Prostate gland (tissue), 2 donors: Measurements from ENCODE around the gene SARM1. TPM values are rescaled to one million over a fixed set of nuclear protein-coding genes. Genes with fewer than 3 reads are reported as not detected.

ENCODE experiments used
- DNase-seq: peaks from one replicate; pipeline ENCODE4 v3.0.0-alpha.2; 2019; ENCODE audit warnings: low spot score
- H3K27ac ChIP-seq, 2 donors: fragments of 200-600 bp; sonication (generic); 2 replicates each; pipeline ENCODE4 v1.5.1; 2017 to 2019
- H3K27me3 ChIP-seq: fragments of 200-600 bp; sonication (generic); replicated peaks from 2 replicates; pipeline ENCODE4 v1.5.1; 2019; ENCODE audit not compliant: insufficient read depth
- H3K36me3 ChIP-seq, 2 donors: fragments of 200-600 bp; sonication (generic); 1 replicate in 1 of 2; 2 replicates in 1 of 2; pipeline versions ENCODE4 v1.5.1 to v1.8.1; 2017 to 2019
- H3K4me1 ChIP-seq: fragments of 200-600 bp; sonication (generic); replicated peaks from 2 replicates; pipeline ENCODE4 v1.5.1; 2019
- H3K4me3 ChIP-seq, 2 donors: fragments of 200-600 bp; sonication (generic); 2 replicates each; pipeline ENCODE4 v1.5.1; 2017 to 2019
- H3K9me3 ChIP-seq: fragments of 200-600 bp; sonication (generic); 2 replicates; pipeline ENCODE4 v1.5.1; 2017
- CTCF ChIP-seq, 4 experiments: fragments of 200-600 bp in 2 of 4; fragments of 450-650 bp in 2 of 4; sonication (generic) in 2 of 4; IDR thresholded peaks; 1 replicate in 3 of 4; 2 replicates in 1 of 4; pipeline ENCODE4 v1.5.1; 2016 to 2019; ENCODE audit warnings: antibody characterized with exemption in 4 of 4, mild to moderate bottlenecking in 2 of 4, moderate library complexity in 2 of 4
- POLR2A ChIP-seq: fragments of 450-650 bp; IDR thresholded peaks from one replicate; pipeline ENCODE4 v1.6.1; 2016; ENCODE audit warnings: antibody characterized with exemption, mild to moderate bottlenecking
- POLR2AphosphoS5 ChIP-seq: sonication (generic); formaldehyde crosslinking; IDR thresholded peaks from one replicate; pipeline ENCODE4 v1.6.1; 2017; ENCODE audit warnings: antibody characterized with exemption
- WGBS: methylation state at CpG from one replicate; pipeline ENCODE4 v1.1.5; 2018; 5-methylcytosine and 5-hydroxymethylcytosine counted together
- intact Hi-C: fragments of 100-400 bp; cut with DNase I; formaldehyde crosslinking; loops from one replicate; pipeline ENCODE4 v1.14.2; 2022
- total RNA-seq, 2 donors: library from RNA; depleted of rRNA; stranded (reverse); fragments of >200 nt; gene quantifications; one replicate each; pipeline ENCODE4 v1.1.0, GENCODE V29; 2016

Gene SARM1
- total RNA-seq, 2 donors from 2014 or later, result 20.6 to 21.4 TPM

- H3K36me3 ChIP-seq, result no peaks in the 10 kb centered on the region
- no peaks in the 10 kb centered on the region for H3K27me3 ChIP-seq
- intact Hi-C loops, result no loop called here
- H3K9me3 ChIP-seq, result no peaks in the 10 kb centered on the region
- TF ChIP-seq CTCF (IDR thresholded peaks at IDR 0.05) (no peak), POLR2AphosphoS5 (no peak), POLR2A (no peak)
- H3K27ac ChIP-seq, result peak overlapping the region; percentile 17 to 43
- DNase-seq, result no peak
- no peaks in the 10 kb centered on the region for H3K4me1 ChIP-seq
- 60% methylated on average over 1 of the region's 1 CpG for WGBS
- no peak overlapping the region for H3K4me3 ChIP-seq
These were observed 770 bp upstream of the SARM1 start for GRCh38 chr17:28370744-28371103.

GRCh38 chr17:28372203-28372944 is 880 bp downstream of the SARM1 start:
- H3K4me1 ChIP-seq, result no peaks in the 10 kb centered on the region
- H3K36me3 ChIP-seq, result no peaks in the 10 kb centered on the region
- H3K27ac ChIP-seq, result peak overlapping the region; percentile 35 to 43
- H3K9me3 ChIP-seq, result no peaks in the 10 kb centered on the region
- intact Hi-C loops, result no loop called here
- no peak for DNase-seq
- 10% methylated on average over 37 of the region's 53 CpGs for WGBS
- no peak for TF ChIP-seq POLR2AphosphoS5
- TF ChIP-seq CTCF (IDR thresholded peaks at IDR 0.05), result no peak
- no peak for TF ChIP-seq POLR2A
- H3K27me3 ChIP-seq, result no peaks in the 10 kb centered on the region
- peak overlapping the region; percentile 33 to 40 for H3K4me3 ChIP-seq

- 79% methylated on average over 6 of the region's 6 CpGs for WGBS
- no peak overlapping the region for H3K4me3 ChIP-seq
- no peak overlapping the region for H3K27ac ChIP-seq
- no peak for DNase-seq
- no peaks in the 10 kb centered on the region for H3K27me3 ChIP-seq
- H3K9me3 ChIP-seq, result no peaks in the 10 kb centered on the region
- no peaks in the 10 kb centered on the region for H3K4me1 ChIP-seq
- no peaks in the 10 kb centered on the region for H3K36me3 ChIP-seq
- intact Hi-C loops, result no loop called here
- TF ChIP-seq CTCF (IDR thresholded peaks at IDR 0.05), result no peak
- TF ChIP-seq POLR2A, result no peak
- no peak for TF ChIP-seq POLR2AphosphoS5
These were observed 1.4 kb downstream of the SARM1 start for GRCh38 chr17:28372945-28373274.

GRCh38 chr17:28379814-28380801 is 8.6 kb downstream of the SARM1 start:
- intact Hi-C loops, result no loop called here
- Histone ChIP-seq H3K4me3 (no peak overlapping the region), H3K27ac (no peak overlapping the region), H3K4me1 (peaks cover 2% of the 10 kb centered on the region), H3K27me3 (no peaks in the 10 kb centered on the region), H3K9me3 (no peaks in the 10 kb centered on the region), H3K36me3 (no peaks in the 10 kb centered on the region)
- 68% methylated on average over 10 of the region's 10 CpGs for WGBS
- TF ChIP-seq POLR2A, result no peak
- TF ChIP-seq POLR2AphosphoS5, result no peak
- TF ChIP-seq CTCF (IDR thresholded peaks at IDR 0.05), result no peak
- DNase-seq, result no peak
